ENCODE data around the gene CNTN1.

Gene CNTN1

GRCh38 chr12:40784102-40784501, 91.9 kb downstream of the CNTN1 start:
- no peak for DNase-seq

GRCh38 chr12:40788276-40788675, 96.0 kb downstream of the CNTN1 start:
- no peak for DNase-seq

- no peak for DNase-seq
These were observed 100.7 kb downstream of the CNTN1 start for GRCh38 chr12:40792792-40793386.

- DNase-seq, result no peak
These were observed 101.2 kb downstream of the CNTN1 start for GRCh38 chr12:40793471-40793870.

GRCh38 chr12:40794087-40794486, 101.8 kb downstream of the CNTN1 start:
- no peak for DNase-seq

- DNase-seq, result no peak
These were observed 108.8 kb downstream of the CNTN1 start for GRCh38 chr12:40801082-40801481.

GRCh38 chr12:40801861-40802260, 109.6 kb downstream of the CNTN1 start:
- no peak for DNase-seq

- DNase-seq, result no peak
These were observed 110.4 kb downstream of the CNTN1 start for GRCh38 chr12:40802656-40803055.

GRCh38 chr12:40819436-40820108, 127.3 kb downstream of the CNTN1 start:
- DNase-seq, result no peak

GRCh38 chr12:40820794-40821484, 128.7 kb downstream of the CNTN1 start:
- no peak for DNase-seq

- no peak for DNase-seq
These were observed 132.9 kb downstream of the CNTN1 start for GRCh38 chr12:40825156-40825555.

- DNase-seq, result no peak
These were observed 135.7 kb downstream of the CNTN1 start for GRCh38 chr12:40827683-40828592.

- no peak for DNase-seq
These were observed 136.4 kb downstream of the CNTN1 start for GRCh38 chr12:40828593-40828990.

GRCh38 chr12:40829738-40830144, 137.5 kb downstream of the CNTN1 start:
- no peak for DNase-seq

GRCh38 chr12:40831916-40832315, 139.7 kb downstream of the CNTN1 start:
- DNase-seq, result no peak

GRCh38 chr12:40832668-40833067, 140.4 kb downstream of the CNTN1 start:
- no peak for DNase-seq

- DNase-seq, result no peak
These were observed 141.6 kb downstream of the CNTN1 start for GRCh38 chr12:40833818-40834217.

- no peak for DNase-seq
These were observed 142.1 kb downstream of the CNTN1 start for GRCh38 chr12:40834321-40834720.

GRCh38 chr12:40837891-40838429, 145.7 kb downstream of the CNTN1 start:
- no peak for DNase-seq

GRCh38 chr12:40843495-40843894, 151.3 kb downstream of the CNTN1 start:
- no peak for DNase-seq

- DNase-seq, result no peak
These were observed 161.0 kb downstream of the CNTN1 start for GRCh38 chr12:40853221-40853620.

GRCh38 chr12:40854604-40855003, 162.4 kb downstream of the CNTN1 start:
- no peak for DNase-seq

GRCh38 chr12:40864891-40865290, 172.7 kb downstream of the CNTN1 start:
- no peak for DNase-seq

Data from CD4-positive, alpha-beta T cell treated with Interferon gamma for 1 hour (primary cell).